Measurements from ENCODE around the gene MAP4K2. TPM values are rescaled to one million over a fixed set of nuclear protein-coding genes. Genes with fewer than 3 reads are reported as not detected.

The MAP4K2 gene
- total RNA-seq, 4 donors from 2014 or later, result 13.6 to 20.4 (median 15.3) TPM

GRCh38 chr11:64843686-64844329, 40.8 kb upstream of the MAP4K2 start:
- Histone ChIP-seq H3K27ac (peak overlapping the region; percentile 93), H3K36me3 (peaks cover 16% of the 10 kb centered on the region), H3K9me3 (no peaks in the 10 kb centered on the region), H3K4me1 (peaks cover 38% of the 10 kb centered on the region), H3K27me3 (no peaks in the 10 kb centered on the region), H3K4me3 (peak overlapping the region; percentile 62)
- DNase-seq (ENCODE audit: low spot score in 2 of 2), result peak; percentile 80 to 84
- 40% methylated on average over 24 of the region's 27 CpGs for WGBS
- TF ChIP-seq EP300 (IDR thresholded peaks at IDR 0.05) (no peak), POLR2A (IDR thresholded peaks at IDR 0.05) (no peak), POLR2AphosphoS5 (IDR thresholded peaks at IDR 0.05) (no peak)
- TF ChIP-seq, protein P1, sequence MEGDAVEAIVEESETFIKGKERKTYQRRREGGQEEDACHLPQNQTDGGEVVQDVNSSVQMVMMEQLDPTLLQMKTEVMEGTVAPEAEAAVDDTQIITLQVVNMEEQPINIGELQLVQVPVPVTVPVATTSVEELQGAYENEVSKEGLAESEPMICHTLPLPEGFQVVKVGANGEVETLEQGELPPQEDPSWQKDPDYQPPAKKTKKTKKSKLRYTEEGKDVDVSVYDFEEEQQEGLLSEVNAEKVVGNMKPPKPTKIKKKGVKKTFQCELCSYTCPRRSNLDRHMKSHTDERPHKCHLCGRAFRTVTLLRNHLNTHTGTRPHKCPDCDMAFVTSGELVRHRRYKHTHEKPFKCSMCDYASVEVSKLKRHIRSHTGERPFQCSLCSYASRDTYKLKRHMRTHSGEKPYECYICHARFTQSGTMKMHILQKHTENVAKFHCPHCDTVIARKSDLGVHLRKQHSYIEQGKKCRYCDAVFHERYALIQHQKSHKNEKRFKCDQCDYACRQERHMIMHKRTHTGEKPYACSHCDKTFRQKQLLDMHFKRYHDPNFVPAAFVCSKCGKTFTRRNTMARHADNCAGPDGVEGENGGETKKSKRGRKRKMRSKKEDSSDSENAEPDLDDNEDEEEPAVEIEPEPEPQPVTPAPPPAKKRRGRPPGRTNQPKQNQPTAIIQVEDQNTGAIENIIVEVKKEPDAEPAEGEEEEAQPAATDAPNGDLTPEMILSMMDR (IDR thresholded peaks at IDR 0.05), result no peak

DNA sequence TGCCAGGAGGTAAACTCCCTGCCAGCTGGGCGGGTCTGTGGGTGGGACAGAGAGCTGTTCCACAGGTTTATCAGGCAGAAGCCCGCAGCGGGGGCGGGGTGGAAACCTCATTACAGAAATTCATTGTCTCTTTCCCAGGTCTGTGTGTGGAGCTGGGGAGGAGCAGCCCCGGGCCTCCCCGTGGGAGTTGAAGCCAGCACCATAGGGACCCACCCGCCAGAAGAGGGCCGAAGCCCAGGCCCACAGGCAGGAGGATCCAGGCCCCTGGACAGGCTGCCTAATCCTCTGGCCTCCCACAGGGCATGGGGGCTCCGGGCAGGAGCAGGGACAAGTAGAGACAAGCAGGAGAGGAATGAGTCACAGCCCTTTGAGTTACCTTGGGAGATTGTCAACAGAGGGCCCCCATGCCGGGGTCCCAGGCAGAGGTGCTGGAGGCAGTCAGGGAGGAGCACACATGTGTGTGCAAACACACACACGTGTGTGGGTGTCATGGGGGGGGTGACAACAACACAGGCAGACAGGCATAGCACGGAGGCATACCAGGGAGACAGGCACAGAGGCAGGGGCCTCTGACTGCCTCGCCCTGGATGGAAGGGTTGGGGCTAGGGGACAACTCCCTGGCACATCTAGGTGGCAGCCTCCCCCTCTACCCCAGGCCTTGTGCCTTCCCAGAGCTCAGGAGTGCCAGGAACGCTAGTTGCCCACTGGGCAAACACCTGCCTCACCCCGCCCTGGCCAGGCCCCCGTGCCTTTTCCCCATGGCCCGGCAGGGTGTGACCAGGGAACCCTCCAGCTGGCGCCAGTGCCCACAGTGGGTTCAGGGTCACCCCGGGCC, 40.1 kb upstream of the MAP4K2 start:
- peak in 1 of 2 donors; percentile 85 for DNase-seq (ENCODE audit: low spot score in 2 of 2)
- peaks cover 24% of the 10 kb centered on the region for H3K36me3 ChIP-seq
- peaks cover 31% of the 10 kb centered on the region for H3K4me1 ChIP-seq
- H3K27me3 ChIP-seq, result no peaks in the 10 kb centered on the region
- TF ChIP-seq POLR2A (IDR thresholded peaks at IDR 0.05) (no peak), POLR2AphosphoS5 (IDR thresholded peaks at IDR 0.05) (peak in 1 of 3 donors; percentile 14), EP300 (IDR thresholded peaks at IDR 0.05) (no peak)
- TF ChIP-seq, protein P1 (IDR thresholded peaks at IDR 0.05), result no peak
- WGBS, result 46% methylated on average over 4 of the region's 19 CpGs
- H3K9me3 ChIP-seq, result no peaks in the 10 kb centered on the region
- peak overlapping the region; percentile 62 for H3K4me3 ChIP-seq
- peak overlapping the region; percentile 93 for H3K27ac ChIP-seq

- Histone ChIP-seq H3K4me3 (peak overlapping the region; percentile 62), H3K9me3 (no peaks in the 10 kb centered on the region), H3K4me1 (peaks cover 24% of the 10 kb centered on the region), H3K27ac (peak overlapping the region; percentile 93), H3K27me3 (no peaks in the 10 kb centered on the region), H3K36me3 (peaks cover 29% of the 10 kb centered on the region)
- DNase-seq (ENCODE audit: low spot score in 2 of 2), result peak in 1 of 2 donors; percentile 65
- no CpG with 5 or more reads among the region's 6 CpGs for WGBS
- TF ChIP-seq, protein P1 (IDR thresholded peaks at IDR 0.05), result no peak
- TF ChIP-seq EP300 (IDR thresholded peaks at IDR 0.05) (no peak), POLR2A (IDR thresholded peaks at IDR 0.05) (no peak), POLR2AphosphoS5 (IDR thresholded peaks at IDR 0.05) (no peak)
These were observed 39.3 kb upstream of the MAP4K2 start for GRCh38 chr11:64842366-64842759.

DNA sequence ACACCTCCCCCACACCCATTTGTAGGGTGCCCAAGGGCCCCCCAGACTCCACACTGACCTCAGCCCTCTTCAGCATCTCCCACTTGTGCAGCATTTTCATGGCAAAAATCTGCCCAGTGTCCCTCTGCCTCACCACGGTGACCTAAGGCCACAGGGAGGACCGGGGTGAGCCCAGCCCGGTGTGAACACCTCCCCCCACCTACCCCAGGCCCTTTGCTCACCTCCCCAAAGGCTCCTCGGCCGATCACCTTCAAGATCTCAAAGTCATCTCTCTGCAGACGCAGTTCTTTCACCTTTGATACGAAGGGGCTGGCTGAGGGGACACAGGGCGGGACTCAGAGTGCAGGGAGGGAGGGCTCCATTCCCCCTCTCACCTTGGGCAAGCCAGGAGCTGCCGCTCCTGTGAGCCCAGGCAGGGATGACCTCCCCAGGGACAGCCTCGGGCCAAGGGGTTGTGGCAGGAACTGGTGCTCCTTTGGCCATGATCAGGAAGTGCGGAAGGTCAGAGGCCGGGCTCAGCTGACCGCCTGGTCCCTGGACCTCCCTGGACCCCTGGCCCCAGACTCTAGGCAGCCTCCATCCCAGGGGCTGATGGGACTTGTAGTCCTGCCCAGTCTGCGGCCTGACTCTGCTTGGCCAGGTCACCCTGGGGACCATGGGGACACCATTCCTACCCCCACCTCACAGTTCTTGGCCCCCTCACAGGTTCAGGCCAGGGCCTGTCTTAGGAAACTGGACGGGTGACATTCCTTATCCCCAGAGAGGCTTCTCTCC, 38.8 kb upstream of the MAP4K2 start:
- no peaks in the 10 kb centered on the region for H3K27me3 ChIP-seq
- H3K36me3 ChIP-seq, result peaks cover 29% of the 10 kb centered on the region
- no peaks in the 10 kb centered on the region for H3K9me3 ChIP-seq
- DNase-seq (ENCODE audit: low spot score in 2 of 2), result no peak
- peaks cover 26% of the 10 kb centered on the region for H3K4me1 ChIP-seq
- TF ChIP-seq POLR2AphosphoS5 (IDR thresholded peaks at IDR 0.05), result no peak
- TF ChIP-seq POLR2A (IDR thresholded peaks at IDR 0.05), result no peak
- TF ChIP-seq EP300 (IDR thresholded peaks at IDR 0.05), result no peak
- TF ChIP-seq, protein P1 (IDR thresholded peaks at IDR 0.05), result no peak
- peak overlapping the region; percentile 93 for H3K27ac ChIP-seq
- H3K4me3 ChIP-seq, result peak overlapping the region; percentile 62
- 59% methylated on average over 11 of the region's 15 CpGs for WGBS

Measured in suprapubic skin (tissue), 4 donors.